Heart left ventricle (tissue), 13 donors: ENCODE measurements around the gene XCL1.

Experiments
- CTCF ChIP-seq, 12 donors: fragments of 200-600 bp; sonication (generic) in 4 of 12; IDR thresholded peaks; one replicate each; pipeline versions ENCODE4 v1.5.0 to v1.8.0; 2018 to 2022; ENCODE audit warnings: antibody characterized with exemption in 12 of 12, mild to moderate bottlenecking in 5 of 12
- POLR2A ChIP-seq, 2 donors: fragments of 450-650 bp; IDR thresholded peaks; one replicate each; pipeline ENCODE4 v1.6.1; 2017; ENCODE audit warnings: antibody characterized with exemption in 2 of 2, mild to moderate bottlenecking in 2 of 2, moderate library complexity in 2 of 2
- donor health status: ischemic (EF 13 %, LVEDD 7.1; RV severe dilation, severe dysfunction).
- donor health status: DM: no; HTN: yes; CAD: no.
- donor health status: DM: no; HTN: no; CAD: no.
- donor health status: ischemic (EF 25% LVEDD 6.9; RV normal size, moderate dysfunction).
- donor health status: ischemic (EF 25% LVEDD 5.7; RV mildly dilated, moderate dysfunction).
- donor health status: ischemic (EF 35%, LVEDD 5.7; RV mildly dilated, moderate dysfunction).
- donor health status: nonischemic (EF 11% LVEDD 7.7; RV severe dilation, severe dysfunction).
- donor health status: DM: yes; HTN: yes; CAD: no.
- donor health status: PGD.
- donor health status: ischemic (EF 29% LVEDD 5.4; RV normal size, mild dysfunction).
- donor health status: nonischemic (EF 23%, LVEDD 6.1; RV moderate dilation, normal function).

- no peak for TF ChIP-seq CTCF (IDR thresholded peaks at IDR 0.05)
- no peak for TF ChIP-seq POLR2A (IDR thresholded peaks at IDR 0.05)
Observed at GRCh38 chr1:168626326-168626725, 49.9 kb downstream of the XCL1 start.
